ENCODE results near the gene MYO7A. TPM values are rescaled to one million over a fixed set of nuclear protein-coding genes. Genes with fewer than 3 reads are reported as not detected.

Gene MYO7A
- total RNA-seq, 1 donor from 2014 or later, result 3.2 TPM

DNA sequence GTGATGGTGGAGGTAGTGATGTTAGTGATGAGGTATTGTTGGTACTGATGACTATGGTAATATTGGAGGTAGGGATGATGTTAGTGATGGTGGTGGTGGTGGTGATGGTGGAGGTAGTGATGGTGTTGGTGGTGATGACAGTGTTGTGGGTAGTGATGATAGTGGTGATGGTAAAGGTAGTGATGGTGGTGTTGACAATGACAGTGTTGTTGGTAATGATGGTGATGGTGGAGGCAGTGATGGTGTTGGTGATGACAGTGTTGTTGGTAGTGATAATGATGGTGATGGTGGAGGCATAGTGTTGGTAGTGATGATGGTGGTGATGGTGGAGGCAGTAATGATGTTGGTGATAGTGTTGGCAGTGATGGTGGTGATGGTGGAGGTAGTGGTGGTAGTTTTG lies 65.1 kb downstream of the MYO7A start:
- no peak overlapping the region for H3K4me3 ChIP-seq
- no peaks in the 10 kb centered on the region for H3K36me3 ChIP-seq
- no peaks in the 10 kb centered on the region for H3K9me3 ChIP-seq (replicated peaks)
- peaks cover 12% of the 10 kb centered on the region for H3K4me1 ChIP-seq
- no peak overlapping the region for H3K27ac ChIP-seq (replicated peaks)
- no peak for DNase-seq
- H3K27me3 ChIP-seq (ENCODE audit: low read depth), result no peaks in the 10 kb centered on the region
- no peak for TF ChIP-seq CTCF (IDR thresholded peaks at IDR 0.05; ENCODE audit: borderline replicate concordance)
- intact Hi-C loops (cut with micrococcal nuclease), result no loop called here

GRCh38 chr11:77193911-77194830 lies 66.1 kb downstream of the MYO7A start:
- Histone ChIP-seq H3K36me3 (no peaks in the 10 kb centered on the region), H3K27ac (replicated peaks) (no peak overlapping the region), H3K4me3 (no peak overlapping the region), H3K27me3 (ENCODE audit: low read depth) (no peaks in the 10 kb centered on the region), H3K9me3 (replicated peaks) (no peaks in the 10 kb centered on the region), H3K4me1 (peaks cover 12% of the 10 kb centered on the region)
- TF ChIP-seq CTCF (IDR thresholded peaks at IDR 0.05; ENCODE audit: borderline replicate concordance), result no peak
- DNase-seq, result no peak
- intact Hi-C loops (cut with micrococcal nuclease), result no loop called here

DNA sequence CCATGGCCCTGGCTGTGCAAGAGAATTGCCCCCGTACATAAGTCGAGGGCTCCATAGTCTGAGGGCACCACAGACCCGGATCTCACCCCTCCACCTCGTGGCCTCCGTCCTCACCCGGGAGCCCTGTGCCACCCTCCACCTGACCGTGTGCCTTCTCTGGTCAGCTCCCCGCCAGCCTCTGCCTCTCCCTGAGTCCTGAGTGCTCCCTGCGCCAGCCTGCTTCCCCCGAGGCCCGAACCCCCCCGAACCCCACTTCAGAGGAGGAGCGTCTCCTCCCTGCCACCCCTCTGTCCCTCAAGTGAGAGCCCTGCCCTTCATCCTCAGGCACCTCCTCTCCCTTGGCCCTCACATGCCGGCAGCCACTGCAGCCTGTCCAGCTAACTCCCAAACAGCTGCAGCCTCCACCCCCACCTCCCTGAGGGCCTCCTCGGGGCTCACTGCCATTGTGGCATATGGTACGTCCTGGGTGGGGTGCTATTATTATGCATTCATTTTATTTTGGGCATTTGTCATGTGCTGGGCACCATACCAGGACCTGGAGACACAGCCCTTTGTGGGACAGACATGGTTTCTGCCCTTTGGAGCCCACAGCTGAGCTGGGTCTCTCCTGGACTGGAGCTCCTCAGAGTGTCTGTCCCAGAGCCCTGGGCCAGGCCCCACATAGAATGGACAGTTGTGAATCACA lies 67.2 kb downstream of the MYO7A start:
- TF ChIP-seq CTCF (IDR thresholded peaks at IDR 0.05; ENCODE audit: borderline replicate concordance), result no peak

GRCh38 chr11:77196961-77197360 lies 68.9 kb downstream of the MYO7A start:
- TF ChIP-seq CTCF (IDR thresholded peaks at IDR 0.05; ENCODE audit: borderline replicate concordance), result no peak
- Histone ChIP-seq H3K4me3 (no peak overlapping the region), H3K36me3 (no peaks in the 10 kb centered on the region), H3K4me1 (peaks cover 12% of the 10 kb centered on the region), H3K27ac (replicated peaks) (no peak overlapping the region), H3K27me3 (ENCODE audit: low read depth) (no peaks in the 10 kb centered on the region), H3K9me3 (replicated peaks) (no peaks in the 10 kb centered on the region)
- DNase-seq, result no peak
- intact Hi-C loops (cut with micrococcal nuclease), result no loop called here

More for the DNA sequence above, 67.2 kb downstream of the MYO7A start:
- Histone ChIP-seq H3K27ac (replicated peaks) (no peak overlapping the region), H3K36me3 (no peaks in the 10 kb centered on the region), H3K4me3 (no peak overlapping the region), H3K4me1 (peaks cover 12% of the 10 kb centered on the region), H3K9me3 (replicated peaks) (no peaks in the 10 kb centered on the region), H3K27me3 (ENCODE audit: low read depth) (no peaks in the 10 kb centered on the region)
- intact Hi-C loops (cut with micrococcal nuclease), result no loop called here
- DNase-seq, result no peak

GRCh38 chr11:77197626-77198320 lies 69.7 kb downstream of the MYO7A start:
- no peak for TF ChIP-seq CTCF (IDR thresholded peaks at IDR 0.05; ENCODE audit: borderline replicate concordance)
- Histone ChIP-seq H3K36me3 (no peaks in the 10 kb centered on the region), H3K4me1 (peaks cover 12% of the 10 kb centered on the region), H3K9me3 (replicated peaks) (no peaks in the 10 kb centered on the region), H3K27me3 (ENCODE audit: low read depth) (no peaks in the 10 kb centered on the region), H3K4me3 (no peak overlapping the region), H3K27ac (replicated peaks) (no peak overlapping the region)
- intact Hi-C loops (cut with micrococcal nuclease), result no loop called here
- DNase-seq, result no peak

Data from left ventricle myocardium inferior (tissue), 1 donor.